ENCODE data around the gene PTPN2.
A peak's percentile ranks its signal among the peaks of the same experiment; 100 is the strongest.

The PTPN2 gene

DNA sequence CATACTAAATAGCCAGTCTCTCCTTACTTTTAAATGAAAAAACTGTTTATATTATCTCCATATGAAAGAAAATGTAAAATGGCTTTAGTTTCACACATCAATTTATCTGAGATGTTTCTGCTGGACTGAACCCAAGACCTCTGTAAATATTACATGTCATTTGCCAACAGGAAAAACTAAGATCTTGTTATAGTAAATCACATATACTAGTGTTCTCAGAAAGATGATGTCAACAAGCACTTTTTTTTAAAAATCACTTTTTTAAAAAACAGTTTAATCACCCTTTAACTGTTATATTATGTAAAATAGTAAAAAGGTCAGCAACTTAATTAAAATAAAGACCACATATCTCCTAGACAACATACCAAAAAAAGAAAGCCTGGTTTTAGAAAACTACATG lies 46.3 kb downstream of the PTPN2 start:
- intact Hi-C loops (cut with DNase I), result no loop called here
- DNase-seq, result no peak

DNA sequence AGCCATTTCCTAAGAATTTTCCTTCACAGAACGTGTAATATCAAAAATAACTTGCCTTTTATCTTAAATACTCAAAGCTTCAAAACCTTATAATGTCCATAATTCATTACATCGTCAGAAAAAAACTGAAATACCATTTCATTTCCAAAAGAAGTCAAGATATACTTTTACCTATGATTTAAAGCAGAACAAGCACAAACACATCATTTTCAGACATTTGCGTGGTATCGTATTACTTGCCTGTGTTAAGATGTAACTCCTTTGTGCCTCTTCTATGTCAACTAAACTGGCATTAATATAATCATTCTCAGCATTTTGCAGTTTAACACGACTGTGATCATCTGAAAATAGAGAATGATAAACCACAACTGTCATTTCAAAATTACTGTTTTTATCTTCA lies 47.5 kb downstream of the PTPN2 start:
- intact Hi-C loops (cut with DNase I), result no loop called here
- no peak for DNase-seq

DNA sequence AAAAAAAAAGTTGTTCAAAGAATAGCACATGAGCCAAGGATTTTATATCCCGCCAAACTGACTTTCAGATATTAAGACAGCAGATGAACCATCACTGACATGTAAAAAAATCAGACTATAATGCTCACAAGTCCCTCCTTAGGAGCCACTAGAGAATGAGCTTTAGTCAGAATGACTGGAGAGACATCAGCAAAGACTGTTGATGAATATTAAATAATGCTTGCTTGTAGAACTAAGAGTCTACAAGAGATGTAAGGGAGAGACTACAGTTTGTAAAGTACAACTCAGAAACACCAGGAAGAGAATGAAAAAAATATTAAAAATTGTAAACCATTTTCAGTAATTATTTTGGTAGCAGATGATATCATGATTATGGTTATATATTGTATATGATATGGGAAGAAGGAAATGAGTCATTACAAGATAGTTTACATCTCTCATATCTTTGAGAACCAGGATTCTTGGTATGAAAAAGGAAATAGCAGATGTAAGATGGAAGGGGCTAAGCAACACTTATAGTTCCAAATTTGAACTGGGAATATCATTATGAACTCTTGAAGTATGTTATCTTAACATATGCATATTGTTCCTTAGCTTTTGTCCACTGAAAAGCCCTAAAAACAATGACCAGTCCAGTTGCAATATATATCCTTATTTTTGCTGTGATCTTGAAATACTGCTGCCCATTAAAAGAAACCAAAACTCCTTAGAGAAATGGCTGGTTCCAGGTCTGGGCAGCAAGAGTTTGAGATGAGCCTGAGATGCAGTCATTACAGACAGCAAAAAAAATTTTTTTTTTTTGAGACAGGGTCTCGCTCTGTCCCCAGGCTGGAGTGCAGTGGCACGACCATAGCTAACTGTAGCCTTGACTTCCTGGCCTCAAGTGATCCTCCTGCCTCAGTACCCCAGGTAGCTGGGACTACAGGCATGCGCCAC lies 55.7 kb downstream of the PTPN2 start:
- no peak for DNase-seq
- intact Hi-C loops (cut with DNase I), result no loop called here

DNA sequence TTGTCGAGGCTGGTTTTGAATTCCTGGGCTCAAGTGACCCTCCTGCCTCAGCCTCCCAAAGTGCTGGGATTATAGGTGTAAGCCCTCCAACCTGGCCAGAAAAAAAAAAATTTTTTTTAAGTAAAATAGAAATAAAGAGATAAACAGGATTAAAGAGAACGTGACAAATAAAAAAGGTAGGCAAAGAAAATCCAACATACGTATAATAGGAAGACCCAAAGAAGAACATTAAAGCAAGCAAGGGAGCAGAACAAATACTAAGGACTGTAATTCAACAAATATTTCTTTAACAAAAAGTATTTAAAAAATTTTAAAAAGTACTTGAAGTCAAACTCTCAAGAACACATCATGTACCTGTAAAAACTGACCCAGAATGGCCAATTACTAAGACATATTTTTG lies 56.4 kb downstream of the PTPN2 start:
- intact Hi-C loops (cut with DNase I), result no loop called here
- DNase-seq, result no peak

DNA sequence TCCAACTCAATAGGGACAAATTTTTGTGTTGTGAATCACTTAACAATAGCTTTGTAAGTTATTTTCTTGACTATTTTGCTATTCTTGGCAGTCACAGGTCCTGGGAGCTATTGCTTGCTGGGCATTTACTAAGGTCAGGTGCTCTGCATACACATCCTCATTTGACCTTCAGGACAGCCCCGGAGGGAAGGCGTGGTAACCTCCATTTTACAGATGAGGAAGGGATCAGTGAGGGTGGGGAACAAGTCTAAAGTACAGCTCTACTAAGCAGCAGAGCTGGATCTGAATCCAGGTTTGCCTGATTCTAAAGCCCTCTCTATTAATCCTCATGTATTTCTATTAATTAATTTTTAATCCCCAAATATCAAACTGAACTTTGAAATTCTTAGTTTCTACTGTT lies 58.8 kb downstream of the PTPN2 start:
- intact Hi-C loops (cut with DNase I), result no loop called here

DNA sequence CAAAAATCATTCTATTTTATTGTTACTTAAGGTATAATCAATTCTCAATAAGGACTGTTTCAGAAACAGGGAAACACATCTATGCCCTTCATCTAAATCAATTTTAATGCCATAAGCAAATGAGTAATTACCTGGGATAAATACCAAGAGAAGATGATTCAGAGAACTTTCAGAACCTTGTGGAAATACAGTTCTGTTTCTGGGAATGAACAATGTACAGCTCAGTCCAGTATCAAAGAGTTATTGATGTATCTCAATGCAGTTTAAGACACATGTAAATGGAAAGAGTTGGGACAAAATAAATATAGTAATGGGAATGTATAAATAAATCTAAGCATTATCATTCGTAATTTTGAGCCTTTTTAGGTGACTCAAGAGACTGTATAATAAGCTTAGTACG lies 60.1 kb downstream of the PTPN2 start:
- no peak for DNase-seq
- intact Hi-C loops (cut with DNase I), result no loop called here

More for the DNA sequence above, 58.8 kb downstream of the PTPN2 start:
- no peak for DNase-seq

DNA sequence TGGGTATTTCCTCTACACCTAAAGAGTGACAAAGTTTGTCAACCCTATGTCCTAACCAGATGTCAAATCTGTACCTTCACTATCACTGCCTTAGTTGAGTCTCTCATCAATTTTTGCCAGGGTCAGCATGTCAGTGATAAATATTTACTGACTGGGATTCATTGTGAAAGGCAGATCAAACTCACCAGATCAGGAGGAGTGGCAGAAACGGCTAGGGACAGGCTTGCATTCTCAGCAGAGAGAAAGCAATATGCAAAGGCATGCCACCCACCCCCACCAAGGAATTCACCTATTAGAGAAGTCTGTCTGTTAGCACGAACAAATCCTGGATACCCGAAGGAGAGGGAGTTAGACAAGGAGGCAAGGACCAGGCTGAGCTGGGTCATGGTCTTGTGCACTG lies 62.6 kb downstream of the PTPN2 start:
- DNase-seq, result no peak
- intact Hi-C loops (cut with DNase I), result no loop called here

DNA sequence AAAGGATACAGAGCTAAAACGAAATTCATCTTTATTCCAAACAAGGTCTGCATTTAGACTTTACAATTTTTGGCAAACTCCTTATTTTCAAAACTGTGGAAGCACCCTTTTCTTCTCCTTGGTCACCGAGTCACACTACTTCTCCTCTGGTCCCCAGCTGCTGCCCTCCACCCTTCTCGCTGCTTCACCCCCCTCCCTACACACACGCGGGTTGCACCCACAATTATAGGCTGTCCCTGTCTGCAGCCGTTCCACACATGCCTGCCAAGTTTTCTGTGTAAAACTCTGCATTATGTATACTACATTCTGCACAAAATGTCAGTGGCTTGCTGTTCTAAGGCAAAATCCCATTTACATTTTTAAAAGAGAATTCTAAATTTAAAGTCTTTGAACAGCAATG lies 63.5 kb downstream of the PTPN2 start:
- intact Hi-C loops (cut with DNase I), result no loop called here
- DNase-seq, result peak in 9 of 10 donors; percentile 12 to 93 (median 47)

DNA sequence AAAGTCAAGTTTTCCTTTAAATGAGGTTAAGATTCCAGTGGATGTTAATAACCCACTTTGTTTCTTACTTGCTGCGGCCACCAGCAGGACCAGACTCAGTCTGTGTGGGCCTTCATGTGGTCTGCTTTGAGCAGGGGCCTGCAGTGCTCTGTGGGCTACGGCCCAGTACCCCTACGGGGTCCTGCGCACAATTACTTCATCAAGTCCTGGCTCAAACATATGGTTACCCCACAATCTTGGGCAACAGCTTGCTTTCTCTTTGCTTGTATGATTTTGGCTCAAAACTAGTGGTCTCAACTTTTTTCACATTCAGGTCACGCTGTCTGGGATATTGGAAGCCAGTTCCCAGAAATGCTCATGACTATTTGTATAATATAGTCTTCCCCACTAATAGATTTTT lies 64.2 kb downstream of the PTPN2 start:
- intact Hi-C loops (cut with DNase I), result no loop called here
- DNase-seq, result peak in 1 of 10 donors; percentile 74

DNA sequence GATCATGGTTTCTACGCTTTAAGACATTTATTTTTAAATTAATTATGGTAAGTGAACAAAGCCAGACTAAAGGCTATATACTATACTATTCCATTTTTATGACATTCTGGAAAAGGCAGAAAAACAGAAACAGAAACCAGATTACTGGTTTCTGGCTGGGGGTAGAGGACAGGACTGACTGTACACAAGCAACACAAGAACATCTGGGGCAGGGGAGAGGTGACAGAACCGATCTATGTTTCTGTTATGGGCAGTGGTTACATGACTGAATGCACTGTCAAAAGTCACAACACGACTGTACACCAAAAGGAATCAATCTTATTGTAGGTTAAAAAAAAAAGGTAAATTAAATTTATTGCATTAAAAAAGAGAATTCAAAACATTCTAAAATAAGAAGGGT lies 64.7 kb downstream of the PTPN2 start:
- intact Hi-C loops (cut with DNase I), result no loop called here
- DNase-seq, result no peak

DNA sequence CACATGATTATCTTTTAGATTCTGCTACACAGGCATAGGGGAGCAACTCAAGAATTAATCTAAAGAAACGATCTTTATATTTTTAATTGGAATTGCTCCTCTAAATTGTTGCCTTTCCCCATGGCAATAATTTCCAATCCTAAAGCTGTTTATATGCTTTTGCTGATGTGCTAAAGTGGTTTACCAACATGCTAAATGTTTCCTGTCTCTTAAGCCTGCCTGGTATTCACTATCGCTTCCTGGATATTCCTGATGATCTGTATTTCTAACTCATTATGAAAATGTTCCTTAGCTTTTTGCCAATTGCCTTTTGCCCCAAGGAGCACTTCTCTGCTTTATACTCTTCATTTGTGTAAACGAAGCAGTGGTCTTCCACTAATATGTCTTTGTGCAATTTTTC lies 65.8 kb downstream of the PTPN2 start:
- intact Hi-C loops (cut with DNase I), result no loop called here
- no peak for DNase-seq

DNA sequence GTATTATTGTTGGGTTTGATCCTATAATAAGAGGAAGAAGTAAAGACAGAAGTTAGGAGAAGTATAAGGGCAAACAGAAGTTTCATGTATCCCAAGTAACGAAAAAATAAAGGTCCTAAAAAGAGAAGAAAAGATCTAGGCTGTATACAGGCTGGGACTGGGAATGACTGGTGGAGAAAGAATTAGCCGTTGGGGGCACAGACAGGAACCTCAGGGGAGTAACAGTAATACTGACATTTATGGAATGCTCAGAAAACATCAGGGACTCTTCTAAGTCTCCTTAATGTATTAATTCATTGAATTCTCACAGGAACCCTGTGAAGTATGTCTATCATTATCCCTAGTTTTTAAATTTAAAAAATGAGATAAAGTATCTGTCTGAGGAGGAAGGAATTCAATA lies 67.6 kb downstream of the PTPN2 start:
- DNase-seq, result no peak
- intact Hi-C loops (cut with DNase I), result no loop called here

DNA sequence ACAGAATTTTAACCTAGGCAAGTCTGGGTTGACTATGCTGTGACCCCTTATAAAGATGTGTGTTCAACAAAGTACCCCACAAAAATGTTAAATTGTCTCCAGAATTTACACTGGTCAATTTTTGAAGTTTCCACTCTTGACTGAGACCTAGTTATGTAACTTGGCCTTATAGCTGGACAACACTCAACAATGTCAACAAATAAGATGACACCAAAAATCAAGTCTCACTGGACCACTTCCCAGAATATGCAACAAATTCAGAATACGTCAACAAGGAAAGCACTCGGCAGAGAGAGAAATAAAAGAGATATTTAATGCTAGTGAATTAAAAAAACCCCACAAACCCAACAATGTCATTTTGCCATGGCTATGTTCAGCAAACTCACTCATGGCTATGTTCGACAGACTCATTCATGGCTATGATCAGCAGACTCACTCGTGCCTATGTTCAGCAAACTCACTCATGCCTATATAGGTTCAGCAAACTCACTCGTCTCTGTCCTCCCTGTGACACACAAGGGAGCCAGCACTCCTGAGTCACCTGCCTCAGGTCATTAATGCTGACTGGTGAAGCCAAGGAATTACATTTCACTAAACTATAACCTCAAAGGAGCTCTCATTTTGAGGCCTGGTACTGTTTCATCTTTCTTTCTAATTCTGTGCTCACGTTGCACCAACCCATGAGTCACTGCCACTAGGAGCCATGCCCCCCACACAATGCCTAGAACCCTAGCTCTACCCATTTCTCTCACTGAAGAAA lies 72.7 kb downstream of the PTPN2 start:
- intact Hi-C loops (cut with DNase I), result no loop called here
- no peak for DNase-seq

DNA sequence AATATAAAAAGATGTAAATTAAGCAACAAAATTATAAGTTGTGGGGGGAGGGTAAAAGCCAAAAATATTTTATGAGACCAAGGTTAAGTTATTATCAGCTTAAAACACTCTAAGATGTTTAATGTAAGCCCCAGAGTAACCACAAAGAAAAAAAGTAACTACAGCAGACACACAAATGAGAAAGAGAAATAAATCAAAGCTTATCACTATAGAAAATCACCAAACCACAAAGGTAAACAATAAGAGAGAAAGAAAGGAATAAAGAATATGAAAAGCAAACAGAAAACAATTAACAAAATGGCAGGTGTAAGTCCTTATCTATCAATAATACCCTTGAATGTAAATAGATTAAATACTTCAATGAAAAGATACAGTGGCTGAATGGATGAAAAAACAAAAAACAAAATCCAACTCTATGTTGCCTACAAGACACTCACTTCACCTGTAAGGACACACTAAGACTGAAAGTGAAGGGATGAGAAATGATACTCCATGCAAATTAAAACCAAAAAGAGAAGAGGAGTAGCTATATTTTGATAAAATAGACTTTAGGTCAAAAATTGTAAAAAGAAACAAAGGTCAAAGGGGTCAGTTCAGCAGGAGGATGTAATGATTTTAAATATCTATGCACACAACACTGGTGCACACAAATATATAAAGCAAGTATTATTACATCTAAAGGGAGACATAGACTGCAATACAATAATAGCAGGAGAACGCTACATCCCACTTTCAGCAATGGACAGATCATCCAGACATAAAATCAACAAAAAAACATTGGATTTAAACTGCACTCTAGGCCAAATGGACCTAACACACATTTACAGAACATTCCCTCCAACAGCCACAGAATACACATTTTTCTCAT lies 80.7 kb downstream of the PTPN2 start:
- no peak for DNase-seq
- intact Hi-C loops (cut with DNase I), result no loop called here

DNA sequence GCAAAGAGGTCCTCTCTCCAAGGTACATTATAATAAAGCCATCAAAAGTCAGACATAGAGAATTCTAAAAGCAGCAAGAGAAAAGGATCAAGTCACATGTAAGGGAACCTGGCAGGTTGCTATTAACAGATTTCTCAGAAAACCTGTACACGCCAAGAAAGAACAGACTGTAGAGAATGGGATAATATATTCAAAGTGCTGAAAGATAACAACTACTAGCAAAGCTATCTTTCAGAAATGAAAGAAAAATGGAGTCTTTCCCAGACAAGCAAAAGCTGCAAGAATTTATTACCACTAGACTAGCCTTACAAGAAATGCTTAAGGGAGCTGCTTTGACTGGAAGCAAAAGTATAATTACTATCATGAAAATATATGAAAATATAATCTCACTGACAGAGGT lies 81.5 kb downstream of the PTPN2 start:
- intact Hi-C loops (cut with DNase I), result no loop called here

DNA sequence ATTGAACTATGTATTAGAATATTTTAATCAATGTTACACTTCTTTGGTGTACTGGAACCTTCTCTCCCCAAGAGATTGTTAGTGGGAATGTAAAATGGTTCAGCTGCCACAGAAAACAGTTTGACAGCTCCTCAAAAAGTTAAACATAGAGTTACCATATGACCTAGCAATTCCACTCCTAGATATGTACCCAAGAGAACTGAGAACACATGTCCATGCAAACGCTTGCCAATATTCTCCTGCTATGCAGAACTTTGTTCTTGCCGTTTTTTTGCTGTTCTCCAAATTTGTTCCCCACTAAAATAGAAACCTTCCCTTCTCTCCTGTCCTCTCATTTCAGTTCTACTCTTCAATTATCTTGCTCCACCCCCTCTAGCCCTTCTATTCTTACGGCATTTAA lies 87.6 kb downstream of the PTPN2 start:
- intact Hi-C loops (cut with DNase I), result no loop called here
- no peak for DNase-seq

More for the DNA sequence above, 81.5 kb downstream of the PTPN2 start:
- DNase-seq, result no peak

DNA sequence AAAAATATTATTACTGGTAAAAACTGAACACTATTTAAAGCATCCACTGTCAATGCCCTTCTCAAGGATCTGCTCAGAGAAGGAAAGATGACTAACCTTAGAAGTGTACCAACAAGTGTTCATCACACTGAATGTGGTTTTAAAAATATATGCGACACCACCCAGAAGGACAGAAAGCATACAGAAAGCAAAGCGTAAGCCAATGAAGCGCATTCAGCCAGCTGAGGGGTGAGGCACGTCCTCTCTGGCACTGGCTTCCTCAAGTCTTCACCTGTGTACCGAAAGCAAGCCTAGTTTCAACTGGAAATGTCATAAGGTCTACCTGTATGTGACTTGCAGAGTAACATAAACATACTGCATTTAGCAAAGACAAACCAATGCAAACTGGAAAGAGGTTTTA lies 92.4 kb downstream of the PTPN2 start:
- intact Hi-C loops (cut with DNase I), result no loop called here
- DNase-seq, result no peak

DNA sequence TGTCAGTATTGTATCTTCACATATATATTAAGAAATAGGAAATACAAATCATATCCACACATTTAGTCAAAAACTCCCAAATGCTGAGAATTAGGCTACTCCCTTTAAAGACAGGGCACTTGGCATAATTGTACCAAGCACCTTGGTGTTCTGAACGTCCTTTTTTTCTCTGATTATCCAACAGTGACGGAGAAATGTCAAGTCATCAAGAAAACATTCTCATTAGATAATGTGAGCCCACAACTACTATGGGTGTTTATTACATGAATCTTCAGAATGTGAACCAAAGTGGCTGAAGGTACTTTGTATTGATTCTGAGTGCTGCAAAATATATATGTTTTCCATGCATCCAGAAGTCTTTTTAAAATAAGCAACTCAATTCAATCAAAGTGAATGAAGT lies 97.4 kb downstream of the PTPN2 start:
- intact Hi-C loops (cut with DNase I), result no loop called here

DNA sequence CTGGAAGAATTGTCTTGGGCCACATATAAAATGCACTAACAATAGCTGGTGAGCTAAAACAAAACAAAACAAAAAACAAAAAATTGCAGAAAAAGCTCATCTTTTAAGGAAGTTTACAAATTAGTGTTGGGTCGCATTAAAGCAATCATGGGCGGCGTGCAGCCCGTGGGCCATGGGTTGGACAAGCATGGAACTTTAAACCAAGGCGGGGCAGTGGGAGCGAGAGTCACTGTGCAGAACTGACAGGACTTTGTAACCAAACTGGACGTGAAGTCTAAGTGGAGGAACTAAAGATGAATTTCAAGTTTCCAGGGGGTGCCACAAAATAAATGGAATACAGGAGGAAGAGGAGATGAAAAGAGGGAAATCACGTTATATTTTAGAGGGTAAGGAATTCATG lies 100.5 kb downstream of the PTPN2 start:
- intact Hi-C loops (cut with DNase I), result no loop called here
- DNase-seq, result no peak

More for the DNA sequence above, 97.4 kb downstream of the PTPN2 start:
- no peak for DNase-seq

DNA sequence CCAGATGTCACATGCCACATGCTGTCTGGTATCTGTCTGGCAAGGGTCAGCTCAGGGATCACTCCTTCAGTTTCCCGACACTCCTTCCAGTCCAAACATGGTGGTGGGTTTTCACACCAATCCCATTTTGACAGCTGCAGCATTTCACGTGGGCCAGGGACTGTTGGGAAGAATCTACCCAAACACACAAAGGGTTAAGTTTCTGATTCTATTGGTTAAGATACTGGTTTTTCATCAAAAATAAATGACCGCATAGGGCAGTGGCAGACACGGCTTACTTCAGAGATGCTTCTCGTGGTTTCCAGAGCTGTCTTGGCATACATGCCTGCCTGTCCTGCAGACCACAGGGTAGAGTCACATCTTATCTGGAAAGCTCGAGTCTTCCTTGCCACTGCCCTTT lies 101.5 kb downstream of the PTPN2 start:
- intact Hi-C loops (cut with DNase I), result no loop called here
- DNase-seq, result no peak

DNA sequence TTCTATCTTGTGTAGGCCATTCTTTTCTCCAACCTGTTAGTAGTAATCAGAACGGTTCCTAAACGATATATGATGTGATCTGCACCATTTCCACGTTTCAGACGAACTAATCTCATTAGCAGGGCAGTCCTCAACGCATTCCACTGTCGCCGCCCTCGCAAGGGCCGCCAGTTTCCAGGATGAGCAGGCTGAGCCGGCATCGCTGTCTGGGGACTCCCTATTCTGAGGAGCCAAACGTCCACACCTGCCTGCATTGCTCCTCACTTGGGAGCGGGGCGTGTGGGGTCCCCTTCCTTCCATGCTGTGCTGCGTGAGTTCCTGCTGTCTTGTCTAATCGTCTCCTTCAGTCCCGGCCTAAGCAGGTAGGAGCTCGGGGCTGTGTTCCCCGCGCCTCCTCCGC lies 104.6 kb downstream of the PTPN2 start:
- peak in 1 of 10 donors; percentile 75 for DNase-seq

More for the DNA sequence above, 104.6 kb downstream of the PTPN2 start:
- intact Hi-C loops (cut with DNase I), result no loop called here
